Activated CD8-positive, alpha-beta memory T cell treated with anti-CD3 and anti-CD28 coated beads for 24 hours (primary cell): ENCODE measurements around the gene PHF8.

Experiments
- DNase-seq: peaks from one replicate; pipeline ENCODE4 v3.0.0-alpha.2; 2020

PHF8 gene

GRCh38 chrX:54044126-54044876 lies at the start of gene PHF8:
Gene PHF8 (minus strand): TSS chrX:54044473. CDS start chrX:54042728, 1,745 bp downstream.
- peak; percentile 94 for DNase-seq

DNA sequence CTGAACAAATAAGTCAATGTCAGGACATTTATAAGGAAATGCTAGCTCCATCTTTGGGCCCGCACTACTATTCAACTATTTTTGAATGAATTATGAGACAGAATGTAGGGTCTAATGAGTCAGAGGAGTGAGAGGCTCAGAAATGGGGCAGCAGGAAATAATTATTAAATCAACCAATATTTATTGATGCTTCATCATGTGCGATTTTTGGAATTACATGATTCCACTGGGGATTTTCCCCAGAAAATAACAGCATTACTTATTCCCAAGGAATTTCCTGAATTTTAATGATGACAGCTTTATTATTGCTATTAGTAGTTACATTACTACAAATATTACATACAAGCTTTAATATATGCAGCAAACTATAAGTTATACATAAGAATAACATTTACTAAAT lies 49.3 kb upstream of the PHF8 start:
- no peak for DNase-seq

GRCh38 chrX:54093159-54093558 lies 48.9 kb upstream of the PHF8 start:
- DNase-seq = no peak

DNA sequence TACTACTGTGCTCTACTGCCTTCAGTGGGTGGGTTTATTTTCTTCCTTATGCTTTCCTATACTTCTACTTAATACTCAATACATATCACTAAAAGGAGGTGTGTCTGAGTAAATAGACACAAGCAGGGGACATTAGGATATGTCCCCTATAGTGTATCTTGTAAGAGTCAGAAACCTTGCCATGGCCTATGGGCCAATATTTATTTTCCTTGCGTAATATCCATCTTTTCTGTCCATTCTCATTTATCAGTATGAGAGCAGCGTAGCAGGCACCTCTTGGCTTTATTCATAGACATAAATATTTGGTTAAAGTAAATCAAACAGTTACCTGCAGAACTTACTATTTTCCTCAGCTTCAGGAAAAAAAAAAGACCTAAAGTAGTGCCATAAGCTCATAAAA lies 46.6 kb upstream of the PHF8 start:
- DNase-seq = no peak

- no peak for DNase-seq
Observed at GRCh38 chrX:54089191-54089590, 44.9 kb upstream of the PHF8 start.

GRCh38 chrX:54087661-54088060 lies 43.4 kb upstream of the PHF8 start:
- DNase-seq = no peak

GRCh38 chrX:54085666-54086065 lies 41.4 kb upstream of the PHF8 start:
- no peak for DNase-seq

DNA sequence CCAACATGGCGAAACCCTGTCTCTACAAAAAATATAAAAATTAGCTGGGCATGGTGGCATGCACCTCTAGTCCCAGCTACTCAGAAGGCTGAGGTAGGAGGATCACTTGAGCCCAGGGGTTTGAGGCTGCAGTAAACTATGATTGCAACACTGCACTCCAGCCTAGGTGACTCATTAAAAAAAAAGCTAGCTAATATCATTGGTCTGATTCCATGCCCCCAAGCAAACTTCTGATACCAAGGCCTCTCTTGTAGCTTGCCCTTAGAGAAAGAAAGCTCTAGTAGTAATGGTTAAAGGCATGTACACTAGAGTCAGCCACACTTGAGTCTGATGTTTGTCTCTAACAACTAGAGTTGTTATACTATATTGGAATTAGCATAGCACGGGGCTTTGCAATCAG lies 32.6 kb upstream of the PHF8 start:
- DNase-seq = no peak

GRCh38 chrX:54074826-54075225 lies 30.6 kb upstream of the PHF8 start:
- no peak for DNase-seq

- DNase-seq = no peak
Observed at GRCh38 chrX:54067766-54068165, 23.5 kb upstream of the PHF8 start.

DNA sequence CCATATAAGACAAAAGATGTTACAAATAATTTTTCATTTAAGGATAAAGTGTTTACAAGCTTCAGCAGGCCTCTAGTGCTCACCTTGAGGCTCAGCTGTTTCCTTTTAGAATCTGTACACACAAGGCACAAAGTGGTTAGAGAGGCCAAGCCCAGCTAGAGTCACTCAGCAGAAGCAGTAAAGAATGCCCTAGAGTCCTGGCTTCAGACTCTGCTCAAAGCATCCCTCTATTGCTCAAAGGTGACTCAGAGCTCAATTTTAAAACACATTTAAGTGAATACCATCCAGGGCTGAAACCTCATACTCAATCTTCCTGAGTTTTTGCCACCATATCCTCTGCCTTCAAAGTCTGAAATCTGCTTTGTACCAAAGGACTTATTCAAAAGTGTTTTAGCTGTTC lies 22.6 kb upstream of the PHF8 start:
- no peak for DNase-seq

DNA sequence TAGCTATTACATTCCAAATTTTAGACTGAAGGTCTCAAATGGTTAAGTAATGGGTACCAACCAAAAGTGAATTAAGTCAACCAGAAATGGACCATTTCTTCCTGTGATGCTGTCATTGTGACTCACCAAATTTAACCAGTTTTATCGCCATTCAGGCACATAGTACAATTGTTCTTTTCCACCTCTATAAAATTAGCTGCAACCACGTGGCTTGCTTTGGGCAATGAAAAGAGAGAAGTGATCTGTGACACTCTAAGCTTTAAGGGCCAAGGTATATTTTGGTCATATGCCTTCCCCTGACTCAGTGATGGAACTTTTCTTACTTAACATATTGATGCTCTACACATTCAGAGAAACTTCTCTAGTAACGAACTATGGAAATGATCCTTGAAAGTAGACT lies 20.3 kb upstream of the PHF8 start:
- no peak for DNase-seq

DNA sequence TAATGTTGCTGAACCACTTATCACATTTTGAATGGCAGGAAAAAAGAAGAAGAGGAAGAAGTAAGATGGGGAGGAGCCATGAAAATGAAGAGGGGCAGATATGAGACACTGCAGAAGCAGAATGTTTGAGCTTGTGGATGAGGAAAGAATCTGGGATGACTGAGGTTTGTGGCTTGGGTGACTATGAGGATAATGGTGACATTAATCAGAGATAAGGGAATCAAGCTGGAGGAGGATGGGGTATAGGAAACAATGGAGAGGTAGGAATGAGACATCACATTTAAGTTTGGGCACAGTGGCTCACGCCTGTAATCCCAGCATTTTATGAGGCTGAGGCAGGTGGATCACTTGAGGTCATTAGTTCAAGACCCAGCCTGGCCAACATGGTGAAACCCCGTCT lies 19.1 kb upstream of the PHF8 start:
- DNase-seq = no peak

DNA sequence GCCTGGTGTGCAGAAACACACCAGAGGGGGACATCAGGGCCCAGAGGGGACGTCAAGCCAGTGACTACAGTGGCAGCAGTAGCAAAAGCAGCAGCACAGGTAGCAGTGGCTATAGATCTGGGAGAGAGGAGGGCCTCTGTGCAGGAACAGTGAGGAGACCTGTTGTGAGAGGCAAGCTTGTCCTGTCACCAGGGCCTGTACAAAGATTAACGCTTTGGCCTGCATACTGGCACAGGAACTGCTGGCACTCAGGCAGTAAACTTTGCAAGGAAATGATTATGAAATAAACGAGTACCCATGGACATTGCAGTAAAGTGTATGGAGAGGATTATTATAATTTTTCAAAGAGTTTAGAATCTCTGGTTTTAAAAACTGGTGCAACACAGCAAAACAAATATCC lies 5.5 kb upstream of the PHF8 start:
- no peak for DNase-seq

DNA sequence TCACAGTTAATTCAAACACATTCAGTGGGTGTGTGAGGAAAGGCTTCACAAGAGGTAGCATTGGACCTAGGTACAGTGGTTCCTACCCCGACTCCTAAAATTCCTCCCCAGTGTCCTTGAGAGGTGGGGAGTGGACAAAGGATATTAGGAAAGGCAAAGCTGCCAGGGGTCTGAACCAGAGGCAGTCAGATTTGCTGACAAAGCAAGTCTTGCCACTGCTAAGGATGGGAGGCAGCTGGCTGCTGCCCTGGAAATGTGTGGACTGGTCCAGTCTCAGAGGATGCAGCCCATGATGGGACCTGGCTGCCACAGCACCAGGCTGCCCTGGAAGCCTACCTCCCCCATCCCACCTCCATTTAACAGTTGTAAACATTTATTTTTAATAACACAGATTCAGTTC lies 4.1 kb upstream of the PHF8 start:
- no peak for DNase-seq

GRCh38 chrX:54045563-54046228 lies 1.4 kb upstream of the PHF8 start:
- DNase-seq = no peak

- no peak for DNase-seq
Observed at GRCh38 chrX:54044877-54045338, 635 bp upstream of the PHF8 start.

DNA sequence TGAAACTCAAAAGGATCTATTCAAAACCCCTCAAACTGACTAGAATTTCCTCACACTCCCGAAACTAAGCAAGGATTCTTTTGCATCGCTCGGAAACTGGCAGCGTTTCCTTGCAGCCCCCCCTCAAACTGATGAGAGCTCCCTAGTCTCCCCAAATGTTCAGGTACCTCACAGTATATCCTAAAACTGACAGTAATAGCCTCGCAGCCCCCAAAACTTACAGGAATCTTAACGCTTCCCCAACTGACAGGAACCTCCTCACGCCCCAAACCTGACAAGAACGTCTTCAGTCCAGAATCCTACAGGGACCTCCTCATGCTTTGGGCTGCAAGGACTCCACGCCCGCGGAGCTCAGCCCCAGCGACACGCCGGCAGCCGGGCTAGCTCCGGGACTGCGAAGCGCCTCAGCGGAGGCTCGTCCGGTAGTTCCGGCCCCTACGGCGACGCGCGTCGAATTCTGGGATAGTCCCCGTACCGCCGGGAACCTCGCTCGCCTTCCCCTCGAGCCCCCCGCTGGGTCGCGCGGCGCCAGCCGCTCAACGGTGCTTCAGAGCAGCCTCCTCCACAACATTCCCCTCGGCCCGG lies 640 bp downstream of the PHF8 start:
- no peak for DNase-seq

GRCh38 chrX:54043056-54043455 lies 1.2 kb downstream of the PHF8 start:
- DNase-seq = no peak

GRCh38 chrX:54042609-54043021 lies 1.7 kb downstream of the PHF8 start:
- peak; percentile 64 for DNase-seq

- no peak for DNase-seq
Observed at GRCh38 chrX:54030329-54030728, 13.9 kb downstream of the PHF8 start.

- no peak for DNase-seq
Observed at GRCh38 chrX:54029529-54030143, 14.6 kb downstream of the PHF8 start.

- no peak for DNase-seq
Observed at GRCh38 chrX:54024350-54024749, 19.9 kb downstream of the PHF8 start.
